ENCODE results near the gene EVL. TPM values are rescaled to one million over a fixed set of nuclear protein-coding genes. Genes with fewer than 3 reads are reported as not detected.
A peak's percentile ranks its signal among the peaks of the same experiment; 100 is the strongest.

The EVL gene
- total and polyA plus RNA-seq, 10 of the 15 experiments (the other 5 are each of a cell fraction or from before 2014, with no cell fraction given): 11.9 to 341 (median 89.8) TPM

DNA sequence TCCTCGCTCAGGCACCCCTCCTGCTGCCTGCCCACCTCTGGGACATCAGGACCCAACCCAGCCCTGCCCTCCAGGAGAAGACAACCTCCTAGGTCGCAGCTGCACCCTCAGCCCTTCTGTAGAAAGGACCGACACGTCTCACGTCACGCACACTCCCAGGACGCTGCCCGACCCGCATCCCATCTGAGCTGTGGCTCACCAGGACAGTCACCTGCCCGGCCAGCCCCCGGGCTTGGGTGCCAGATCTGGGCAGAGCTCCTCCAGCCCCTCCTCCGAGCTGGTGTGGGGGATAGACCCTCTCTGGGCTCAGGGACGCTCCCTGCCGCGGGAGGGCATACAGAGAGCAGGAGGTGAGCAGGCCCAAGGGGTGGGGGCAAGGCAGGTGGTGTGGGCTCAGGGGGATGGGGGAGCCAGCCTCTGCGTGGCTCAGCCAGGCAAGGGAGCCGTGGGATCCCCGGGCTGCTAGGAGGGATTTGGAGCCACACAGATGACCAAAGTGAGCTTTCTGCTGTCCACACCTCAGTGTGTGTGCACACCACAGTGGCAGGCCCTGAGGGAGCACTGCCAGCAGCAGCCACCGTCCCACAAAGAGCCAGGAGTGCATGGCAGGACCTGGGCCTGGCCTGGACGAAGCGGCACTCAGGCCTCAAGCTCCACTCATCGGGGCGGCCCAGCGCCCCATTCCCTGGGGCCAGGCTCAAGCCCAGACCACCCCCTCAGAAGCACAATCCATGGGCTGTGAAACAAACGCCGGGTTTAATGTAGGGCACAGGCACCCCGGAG, 80.7 kb downstream of the EVL start (continued):
- TF ChIP-seq, protein P1, sequence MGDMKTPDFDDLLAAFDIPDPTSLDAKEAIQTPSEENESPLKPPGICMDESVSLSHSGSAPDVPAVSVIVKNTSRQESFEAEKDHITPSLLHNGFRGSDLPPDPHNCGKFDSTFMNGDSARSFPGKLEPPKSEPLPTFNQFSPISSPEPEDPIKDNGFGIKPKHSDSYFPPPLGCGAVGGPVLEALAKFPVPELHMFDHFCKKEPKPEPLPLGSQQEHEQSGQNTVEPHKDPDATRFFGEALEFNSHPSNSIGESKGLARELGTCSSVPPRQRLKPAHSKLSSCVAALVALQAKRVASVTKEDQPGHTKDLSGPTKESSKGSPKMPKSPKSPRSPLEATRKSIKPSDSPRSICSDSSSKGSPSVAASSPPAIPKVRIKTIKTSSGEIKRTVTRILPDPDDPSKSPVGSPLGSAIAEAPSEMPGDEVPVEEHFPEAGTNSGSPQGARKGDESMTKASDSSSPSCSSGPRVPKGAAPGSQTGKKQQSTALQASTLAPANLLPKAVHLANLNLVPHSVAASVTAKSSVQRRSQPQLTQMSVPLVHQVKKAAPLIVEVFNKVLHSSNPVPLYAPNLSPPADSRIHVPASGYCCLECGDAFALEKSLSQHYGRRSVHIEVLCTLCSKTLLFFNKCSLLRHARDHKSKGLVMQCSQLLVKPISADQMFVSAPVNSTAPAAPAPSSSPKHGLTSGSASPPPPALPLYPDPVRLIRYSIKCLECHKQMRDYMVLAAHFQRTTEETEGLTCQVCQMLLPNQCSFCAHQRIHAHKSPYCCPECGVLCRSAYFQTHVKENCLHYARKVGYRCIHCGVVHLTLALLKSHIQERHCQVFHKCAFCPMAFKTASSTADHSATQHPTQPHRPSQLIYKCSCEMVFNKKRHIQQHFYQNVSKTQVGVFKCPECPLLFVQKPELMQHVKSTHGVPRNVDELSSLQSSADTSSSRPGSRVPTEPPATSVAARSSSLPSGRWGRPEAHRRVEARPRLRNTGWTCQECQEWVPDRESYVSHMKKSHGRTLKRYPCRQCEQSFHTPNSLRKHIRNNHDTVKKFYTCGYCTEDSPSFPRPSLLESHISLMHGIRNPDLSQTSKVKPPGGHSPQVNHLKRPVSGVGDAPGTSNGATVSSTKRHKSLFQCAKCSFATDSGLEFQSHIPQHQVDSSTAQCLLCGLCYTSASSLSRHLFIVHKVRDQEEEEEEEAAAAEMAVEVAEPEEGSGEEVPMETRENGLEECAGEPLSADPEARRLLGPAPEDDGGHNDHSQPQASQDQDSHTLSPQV (IDR thresholded peaks at IDR 0.05): no peak
- TF ChIP-seq POLR2AphosphoS2 (IDR thresholded peaks at IDR 0.05; ENCODE audit: low read depth, low read length): peak; percentile 1; the same call in 1 of the 2 replicates
- TF ChIP-seq POLR2A (IDR thresholded peaks at IDR 0.05; ENCODE audit: low read depth, low read length): peak; percentile 60
- no peak for TF ChIP-seq HDAC6 (IDR thresholded peaks at IDR 0.05; ENCODE audit: unreplicated experiment)

DNA sequence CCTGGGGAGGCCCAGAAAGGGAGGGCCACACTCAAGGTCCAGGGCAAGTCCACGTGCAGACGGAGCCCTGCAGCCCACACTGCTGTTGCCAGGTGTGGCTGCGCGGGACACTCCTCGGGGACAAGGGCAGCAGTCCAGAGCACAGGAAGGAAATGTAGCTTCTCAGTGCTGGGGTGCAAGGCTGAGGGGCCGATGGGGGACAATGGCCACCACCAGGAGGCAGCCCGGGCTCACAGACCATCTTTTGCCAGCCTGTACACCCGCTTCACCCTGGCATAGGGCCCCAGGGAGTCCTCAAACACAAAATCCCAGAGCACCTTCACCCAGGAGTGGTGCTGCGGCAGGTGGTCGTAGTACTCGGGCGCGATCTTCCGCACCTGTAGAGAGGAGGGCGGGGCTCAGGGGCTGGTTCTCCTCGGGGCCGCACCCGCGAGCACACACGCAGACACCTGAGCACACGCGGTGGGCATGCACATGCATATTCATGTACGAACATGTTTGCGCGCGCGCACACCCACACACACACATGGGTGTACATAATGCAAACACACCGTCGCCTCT, 81.4 kb downstream of the EVL start:
- Histone ChIP-seq H3K9ac (ENCODE audit: control insufficient read depth, insufficient read depth, low read length) (no peak overlapping the region), H4K20me1 (ENCODE audit: control insufficient read depth, insufficient read depth) (no peaks in the 10 kb centered on the region), H3K27ac (ENCODE audit: control insufficient read depth, insufficient read depth) (no peak overlapping the region), H3K9me3 (replicated peaks; ENCODE audit: control insufficient read depth, insufficient read depth, low read length) (no peaks in the 10 kb centered on the region), H3K27me3 (replicated peaks in 1 of 2; ENCODE audit: control insufficient read depth in 2 of 2, insufficient read depth in 2 of 2, low read length in 1 of 2) (no peaks in the 10 kb centered on the region), H3K79me2 (ENCODE audit: control insufficient read depth, insufficient read depth, low read length) (no peaks in the 10 kb centered on the region), H3K4me3 (no peak overlapping the region), H3K4me2 (ENCODE audit: control insufficient read depth, insufficient read depth) (no peak overlapping the region), H2AFZ (ENCODE audit: control insufficient read depth, low read depth, low read length) (no peak overlapping the region), H3K4me1 (ENCODE audit: control insufficient read depth, insufficient read depth, low read length) (no peaks in the 10 kb centered on the region), H3K36me3 (ENCODE audit: control insufficient read depth in 2 of 2, insufficient read depth in 2 of 2, low read length in 1 of 2) (peaks cover 2 to 3% of the 10 kb centered on the region in 2 experiments; a peak in 2 of 4 replicates)
- ChIA-PET POLR2A (interaction anchor here (0.5 kb wide), 1 partner anchor 89 kb away, joined by 4 read pairs; no protein-coding TSS in a partner anchor), SMC1A (ENCODE audit: uncharacterized antibody, unreplicated experiment) (no interaction called here), RAD21 (ENCODE audit: unreplicated experiment) (no interaction called here), CTCF (no interaction called here)
- 88% methylated on average over 29 of the region's 29 CpGs for WGBS (ENCODE audit: insufficient coverage, insufficient replicate concordance, low lambda C conversion rate, missing lambda C conversion rate)
- DNase-seq (ENCODE audit: low read depth, low spot score): no peak
- TF ChIP-seq POLR2AphosphoS2 (IDR thresholded peaks at IDR 0.05; ENCODE audit: low read depth, low read length): 0 out of 2 replicates have a peak, but pooled peaks have one; percentile 28
- TF ChIP-seq MTA3 (IDR thresholded peaks at IDR 0.05; ENCODE audit: borderline replicate concordance, low read length): no peak
- TF ChIP-seq, protein P2, sequence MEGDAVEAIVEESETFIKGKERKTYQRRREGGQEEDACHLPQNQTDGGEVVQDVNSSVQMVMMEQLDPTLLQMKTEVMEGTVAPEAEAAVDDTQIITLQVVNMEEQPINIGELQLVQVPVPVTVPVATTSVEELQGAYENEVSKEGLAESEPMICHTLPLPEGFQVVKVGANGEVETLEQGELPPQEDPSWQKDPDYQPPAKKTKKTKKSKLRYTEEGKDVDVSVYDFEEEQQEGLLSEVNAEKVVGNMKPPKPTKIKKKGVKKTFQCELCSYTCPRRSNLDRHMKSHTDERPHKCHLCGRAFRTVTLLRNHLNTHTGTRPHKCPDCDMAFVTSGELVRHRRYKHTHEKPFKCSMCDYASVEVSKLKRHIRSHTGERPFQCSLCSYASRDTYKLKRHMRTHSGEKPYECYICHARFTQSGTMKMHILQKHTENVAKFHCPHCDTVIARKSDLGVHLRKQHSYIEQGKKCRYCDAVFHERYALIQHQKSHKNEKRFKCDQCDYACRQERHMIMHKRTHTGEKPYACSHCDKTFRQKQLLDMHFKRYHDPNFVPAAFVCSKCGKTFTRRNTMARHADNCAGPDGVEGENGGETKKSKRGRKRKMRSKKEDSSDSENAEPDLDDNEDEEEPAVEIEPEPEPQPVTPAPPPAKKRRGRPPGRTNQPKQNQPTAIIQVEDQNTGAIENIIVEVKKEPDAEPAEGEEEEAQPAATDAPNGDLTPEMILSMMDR (IDR thresholded peaks at IDR 0.05 in 2 of 3, conservative IDR thresholded peaks at IDR 0.05 in 1 of 3; ENCODE audit: control insufficient read depth in 2 of 3, extremely low read depth in 1 of 3, insufficient read depth in 1 of 3, low read depth in 3 of 3, low read length in 3 of 3): peak in 2 of 3 experiments; percentile 9 to 30; a peak in 2 of 6 replicates
- TF ChIP-seq, protein P3, sequence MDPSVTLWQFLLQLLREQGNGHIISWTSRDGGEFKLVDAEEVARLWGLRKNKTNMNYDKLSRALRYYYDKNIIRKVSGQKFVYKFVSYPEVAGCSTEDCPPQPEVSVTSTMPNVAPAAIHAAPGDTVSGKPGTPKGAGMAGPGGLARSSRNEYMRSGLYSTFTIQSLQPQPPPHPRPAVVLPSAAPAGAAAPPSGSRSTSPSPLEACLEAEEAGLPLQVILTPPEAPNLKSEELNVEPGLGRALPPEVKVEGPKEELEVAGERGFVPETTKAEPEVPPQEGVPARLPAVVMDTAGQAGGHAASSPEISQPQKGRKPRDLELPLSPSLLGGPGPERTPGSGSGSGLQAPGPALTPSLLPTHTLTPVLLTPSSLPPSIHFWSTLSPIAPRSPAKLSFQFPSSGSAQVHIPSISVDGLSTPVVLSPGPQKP (IDR thresholded peaks at IDR 0.05; ENCODE audit: low read depth, low read length): no peak
- BruUV-seq (replicated peaks): no TSS peak
- in situ Hi-C loops (cut with MboI): no loop called here
- peak; percentile 31 for ATAC-seq
- FAIRE-seq: no peak
- intact Hi-C loops (cut with micrococcal nuclease; ENCODE audit: unreplicated experiment): loop anchor here (1.0 kb wide), 1 partner anchor 47 kb away; no protein-coding TSS in a partner anchor

Measured in GM12878 (cell line).